A673 (cell line): ENCODE measurements around the gene C1QB.

ENCODE experiments used
- CTCF ChIP-seq: fragments of 300-800, 200-600 bp; sonication (generic); conservative IDR thresholded peaks from 2 replicates; pipeline ENCODE4 v1.5.1; 2017; ENCODE audit warnings: low read depth, mild to moderate bottlenecking, antibody characterized with exemption, low read length, moderate library complexity, mixed read lengths
- EZH2 ChIP-seq: fragments of 200-600 bp; sonication (generic); IDR thresholded peaks from 2 replicates; pipeline ENCODE4 v1.6.1; 2017; ENCODE audit warnings: borderline replicate concordance, low read depth, mild to moderate bottlenecking, mixed read lengths, antibody characterized with exemption, low read length; ENCODE audit not compliant: poor library complexity, severe bottlenecking

DNA sequence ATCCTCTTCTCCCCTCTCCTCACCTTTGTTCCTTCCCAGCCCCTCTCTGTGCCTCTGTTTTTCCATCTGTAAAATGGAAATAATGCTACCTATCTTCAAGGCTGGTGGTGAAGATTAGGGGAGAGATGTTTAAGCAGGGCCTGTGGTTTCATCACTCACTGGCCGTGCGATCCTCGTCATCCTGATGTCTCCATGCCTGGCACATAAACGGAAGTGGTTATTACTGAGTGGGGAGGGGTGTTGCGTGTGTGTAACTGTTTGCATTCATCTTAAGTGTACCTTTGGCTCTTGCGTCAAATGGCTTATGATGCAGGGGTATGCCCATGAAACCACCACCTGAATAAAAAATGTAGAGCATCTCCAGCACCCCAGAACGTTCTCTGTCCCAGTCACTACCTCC is 33.8 kb upstream of the C1QB start:
- TF ChIP-seq CTCF, result no peak
- TF ChIP-seq EZH2, result no peak
